Heart right ventricle (tissue), 16 donors: ENCODE measurements around the gene CUL9. TPM values are rescaled to one million over a fixed set of nuclear protein-coding genes. Genes with fewer than 3 reads are reported as not detected.
A peak's percentile ranks its signal among the peaks of the same experiment; 100 is the strongest.

Source experiments
- ATAC-seq, 8 donors: fragments of 200-7000 bp; cut with Tn5 transposase; one replicate each; pipeline ENCODE4 v1.9.1; 2020; ENCODE audit warnings: mild to moderate bottlenecking in 8 of 8, moderate library complexity in 8 of 8, moderate number of reproducible peaks in 1 of 8
- DNase-seq, 2 donors: peaks; one replicate each; pipeline ENCODE4 v3.0.0-alpha.2; 2020
- H3K27ac ChIP-seq, 10 donors: fragments of 200-600 bp; sonication (generic) in 2 of 10; one replicate each; pipeline versions ENCODE4 v1.5.0 to v1.8.0; 2020 to 2022; ENCODE audit warnings: mild to moderate bottlenecking in 3 of 10
- H3K27me3 ChIP-seq, 7 donors: fragments of 200-600 bp; one replicate each; pipeline ENCODE4 v1.8.0; 2021 to 2022; ENCODE audit warnings: mild to moderate bottlenecking in 2 of 7
- H3K36me3 ChIP-seq, 9 donors: fragments of 200-600 bp; sonication (generic) in 1 of 9; one replicate each; pipeline versions ENCODE4 v1.5.0 to v1.8.0; 2020 to 2022; ENCODE audit warnings: mild to moderate bottlenecking in 2 of 9
- H3K4me1 ChIP-seq, 9 donors: fragments of 200-600 bp; sonication (generic) in 1 of 9; one replicate each; pipeline versions ENCODE4 v1.5.0 to v1.8.0; 2020 to 2022; ENCODE audit warnings: mild to moderate bottlenecking in 4 of 9
- H3K4me3 ChIP-seq, 10 donors: fragments of 200-600 bp; sonication (generic) in 2 of 10; one replicate each; pipeline versions ENCODE4 v1.5.0 to v1.8.0; 2020 to 2022; ENCODE audit warnings: mild to moderate bottlenecking in 7 of 10, moderate library complexity in 2 of 10
- H3K9me3 ChIP-seq, 11 donors: fragments of 200-600 bp in 10 of 11; sonication (generic) in 2 of 11; one replicate each; pipeline versions ENCODE4 v1.5.0 to v1.8.0; 2013 to 2022; ENCODE audit warnings: mild to moderate bottlenecking in 2 of 11, control low read depth in 1 of 11, moderate library complexity in 1 of 11
- WGBS, 2 donors: extraction: QIAGEN DNeasy Blood & Tissue Kit; methylation state at CpG; one replicate each; pipeline ENCODE4 v1.1.7; 2013; ENCODE audit warnings: inconsistent platforms in 1 of 2; 5-methylcytosine and 5-hydroxymethylcytosine counted together
- intact Hi-C, 10 donors: fragments of 100-400 bp; cut with DNase I; formaldehyde crosslinking; loops; one replicate each; pipeline versions ENCODE4 v1.11.1 to v1.14.2; 2022
- polyA plus RNA-seq, 2 donors: library from polyadenylated mRNA; stranded (reverse); fragments of 200-250 nt; gene quantifications; one replicate each; pipeline ENCODE4 v1.2.3, GENCODE V29; 2013
- total RNA-seq, 10 donors: library from RNA; stranded (reverse); fragmentation: NEBNext Ultra II Directional in 3 of 10; extraction: Animal tissue kit (Norgen Biotek cat#: 25700) in 3 of 10; gene quantifications; one replicate each; pipeline versions ENCODE4 v1.2.1 to v1.2.4, GENCODE V29; 2021 to 2023
- TF ChIP-seq, protein P1 (sequence below), 9 donors: fragments of 200-600 bp; sonication (generic) in 2 of 9; IDR thresholded peaks; one replicate each; pipeline versions ENCODE4 v1.5.0 to v1.8.0; 2021 to 2022; ENCODE audit warnings: antibody characterized with exemption in 9 of 9, mild to moderate bottlenecking in 5 of 9, moderate library complexity in 1 of 9
- donor health status: Arrhythmogenic right ventricular cardiomyopathy.
- donor health status: ischemic (EF 13 %, LVEDD 7.1; RV severe dilation, severe dysfunction).
- donor health status: healthy with polysubstance abuse.
- donor health status: DM: no; HTN: yes; CAD: no.
- donor health status: DM: no; HTN: no; CAD: no.
- donor health status: ischemic (EF 25% LVEDD 6.9; RV normal size, moderate dysfunction).
- donor health status: ischemic (EF 25% LVEDD 5.7; RV mildly dilated, moderate dysfunction).
- donor health status: healthy.
- donor health status: DM: yes; HTN: yes; CAD: no.
- donor health status: Ischemic cardiomyopathy.
- donor health status: ischemic (EF 35%, LVEDD 5.7; RV mildly dilated, moderate dysfunction).
- donor health status: nonischemic (EF 11% LVEDD 7.7; RV severe dilation, severe dysfunction).
- donor health status: DM: yes; HTN: yes; CAD: no.
- donor health status: PGD.
- donor health status: ischemic (EF 29% LVEDD 5.4; RV normal size, mild dysfunction).
- donor health status: nonischemic (EF 23%, LVEDD 6.1; RV moderate dilation, normal function).

The CUL9 gene
- total and polyA plus RNA-seq, 12 donors: 7.8 to 32.0 (median 13.4) TPM

DNA sequence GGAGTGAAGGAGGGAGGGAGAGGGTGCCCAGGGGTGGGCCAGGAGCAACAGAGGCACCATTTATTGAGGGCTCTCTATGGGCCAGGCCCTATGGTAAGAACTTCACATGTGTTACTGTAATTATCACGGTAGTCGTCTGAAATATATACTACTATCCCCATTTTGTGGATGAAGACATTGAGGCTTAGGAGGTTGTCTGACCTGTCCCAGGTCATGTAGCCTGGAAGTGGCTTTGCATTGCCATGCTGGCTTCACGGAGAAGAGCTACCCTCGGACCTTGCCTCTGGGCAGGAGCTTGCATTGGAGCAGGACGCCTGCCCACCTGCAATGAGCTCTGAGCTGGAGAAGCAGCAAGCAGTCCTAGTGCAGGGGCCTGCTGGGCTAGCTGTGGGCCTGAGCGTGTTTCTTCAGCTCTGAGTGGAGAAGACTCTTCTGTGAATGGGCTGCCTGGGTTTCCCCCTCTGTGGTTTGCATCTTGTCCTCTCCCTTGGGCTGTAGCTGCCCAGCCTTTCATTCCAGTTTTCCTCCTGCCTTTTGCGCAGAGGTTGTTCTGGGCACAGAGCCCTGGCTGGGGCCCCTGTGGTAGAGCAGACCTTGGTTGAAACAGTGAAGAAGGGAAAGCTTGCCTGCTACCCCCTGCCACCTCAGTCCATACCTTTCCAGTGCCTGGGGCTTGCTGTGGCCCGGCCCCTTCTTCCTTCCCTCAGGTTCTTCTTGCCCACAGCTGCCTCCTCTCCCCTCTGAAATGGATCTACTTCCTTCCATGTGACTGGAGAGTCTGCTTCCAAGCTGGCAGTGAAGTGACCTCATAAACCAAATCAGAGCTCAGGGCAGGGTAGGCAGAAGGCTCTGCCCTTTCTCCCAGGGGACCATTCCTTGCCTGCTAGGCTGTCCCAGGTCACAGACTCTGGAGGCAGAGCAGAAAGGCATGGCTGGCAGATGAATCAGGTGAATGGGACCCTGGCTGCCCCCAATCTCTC lies 35.0 kb upstream of the CUL9 start:
- ATAC-seq: peak in 2 of 8 donors; percentile 16 to 41
- peaks cover 7 to 23% (median 11%) of the 10 kb centered on the region in 9 donors for H3K4me1 ChIP-seq
- H3K9me3 ChIP-seq: no peaks in the 10 kb centered on the region
- intact Hi-C loops: no loop called here
- H3K27ac ChIP-seq: peak overlapping the region in 3 of 10 donors; percentile 5 to 48 (median 10)
- WGBS, 2 donors: 95 to 96% methylated on average over 8 of the region's 8 CpGs
- no peaks in the 10 kb centered on the region for H3K36me3 ChIP-seq
- no peaks in the 10 kb centered on the region for H3K27me3 ChIP-seq
- TF ChIP-seq, protein P1, sequence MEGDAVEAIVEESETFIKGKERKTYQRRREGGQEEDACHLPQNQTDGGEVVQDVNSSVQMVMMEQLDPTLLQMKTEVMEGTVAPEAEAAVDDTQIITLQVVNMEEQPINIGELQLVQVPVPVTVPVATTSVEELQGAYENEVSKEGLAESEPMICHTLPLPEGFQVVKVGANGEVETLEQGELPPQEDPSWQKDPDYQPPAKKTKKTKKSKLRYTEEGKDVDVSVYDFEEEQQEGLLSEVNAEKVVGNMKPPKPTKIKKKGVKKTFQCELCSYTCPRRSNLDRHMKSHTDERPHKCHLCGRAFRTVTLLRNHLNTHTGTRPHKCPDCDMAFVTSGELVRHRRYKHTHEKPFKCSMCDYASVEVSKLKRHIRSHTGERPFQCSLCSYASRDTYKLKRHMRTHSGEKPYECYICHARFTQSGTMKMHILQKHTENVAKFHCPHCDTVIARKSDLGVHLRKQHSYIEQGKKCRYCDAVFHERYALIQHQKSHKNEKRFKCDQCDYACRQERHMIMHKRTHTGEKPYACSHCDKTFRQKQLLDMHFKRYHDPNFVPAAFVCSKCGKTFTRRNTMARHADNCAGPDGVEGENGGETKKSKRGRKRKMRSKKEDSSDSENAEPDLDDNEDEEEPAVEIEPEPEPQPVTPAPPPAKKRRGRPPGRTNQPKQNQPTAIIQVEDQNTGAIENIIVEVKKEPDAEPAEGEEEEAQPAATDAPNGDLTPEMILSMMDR (IDR thresholded peaks at IDR 0.05): no peak
- DNase-seq: no peak
- no peak overlapping the region for H3K4me3 ChIP-seq

DNA sequence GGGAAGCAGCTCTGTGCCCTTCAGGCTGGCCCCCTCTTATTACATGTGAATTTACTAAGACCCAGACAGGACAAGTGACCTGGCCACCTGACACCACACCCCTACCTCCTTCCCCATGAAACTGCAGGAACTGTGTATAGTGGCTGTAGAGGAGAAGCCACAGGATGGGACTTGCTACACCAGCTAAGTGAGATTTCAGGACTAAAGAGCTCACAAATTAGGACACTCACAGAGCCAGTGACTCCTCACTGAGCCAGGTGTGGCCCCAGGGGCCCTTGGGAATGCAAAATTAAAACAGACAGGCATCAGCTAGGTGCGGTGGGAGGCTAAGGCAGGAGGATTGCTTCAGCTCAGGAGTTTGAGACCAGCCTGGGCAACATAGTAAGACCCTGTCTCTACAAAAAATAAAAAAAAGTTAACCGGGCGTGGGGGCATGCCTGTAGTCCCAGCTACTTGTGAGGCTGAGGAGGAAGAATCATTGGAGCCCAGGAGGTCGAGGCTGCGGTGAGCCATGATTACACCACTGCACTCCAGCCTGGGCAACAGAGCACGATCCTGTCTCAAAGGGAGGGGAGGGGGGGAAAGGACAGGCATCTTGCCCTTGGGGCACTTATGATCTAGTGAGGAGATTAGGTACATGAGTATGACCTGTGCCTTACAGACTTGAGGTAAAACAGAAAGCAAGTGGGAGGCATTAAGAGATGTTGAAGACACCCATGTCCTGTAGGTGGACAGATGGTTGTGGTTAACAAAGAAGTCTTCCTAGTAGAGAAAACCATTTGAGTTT lies 34.1 kb upstream of the CUL9 start:
- intact Hi-C loops: no loop called here
- no peak overlapping the region for H3K4me3 ChIP-seq
- TF ChIP-seq, protein P1 (IDR thresholded peaks at IDR 0.05): no peak
- peak overlapping the region in 1 of 10 donors; percentile 5 for H3K27ac ChIP-seq
- no peak for DNase-seq
- H3K27me3 ChIP-seq: no peaks in the 10 kb centered on the region
- no peaks in the 10 kb centered on the region for H3K9me3 ChIP-seq
- 92 to 96% methylated on average over 6 of the region's 6 CpGs for WGBS, 2 donors
- no peak for ATAC-seq
- H3K4me1 ChIP-seq: peaks cover 7 to 21% (median 11%) of the 10 kb centered on the region in 9 donors
- no peaks in the 10 kb centered on the region for H3K36me3 ChIP-seq

DNA sequence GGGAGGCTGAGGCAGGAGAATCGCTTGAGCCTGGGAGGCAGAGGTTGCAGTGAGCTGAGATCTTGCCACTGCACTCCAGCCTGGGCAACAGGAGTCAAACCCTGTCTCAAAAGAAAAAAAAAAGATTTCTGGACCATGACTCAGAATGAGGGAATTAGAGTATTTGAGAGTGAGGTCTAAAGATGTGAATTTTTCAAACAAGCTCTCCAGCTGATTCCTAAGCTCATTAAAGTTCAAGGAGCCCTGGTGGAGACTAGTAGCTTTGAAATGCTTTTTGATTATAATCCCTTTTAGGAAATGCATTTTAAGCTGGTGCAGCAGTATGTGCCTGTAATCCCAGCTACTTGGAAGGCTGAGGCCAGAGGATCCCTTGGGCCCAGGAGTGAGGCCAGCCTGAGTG lies 32.7 kb upstream of the CUL9 start:
- DNase-seq (no peak), ATAC-seq (no peak)
- H3K4me1 ChIP-seq: peaks cover 0 to 9% (median 0%) of the 10 kb centered on the region in 9 donors
- H3K4me3 ChIP-seq: no peak overlapping the region
- TF ChIP-seq, protein P1 (IDR thresholded peaks at IDR 0.05): no peak
- H3K27me3 ChIP-seq: no peaks in the 10 kb centered on the region
- no peaks in the 10 kb centered on the region for H3K36me3 ChIP-seq
- WGBS, 2 donors: 91% methylated on average over 1 of the region's 1 CpG
- intact Hi-C loops: no loop called here
- no peak overlapping the region for H3K27ac ChIP-seq
- no peaks in the 10 kb centered on the region for H3K9me3 ChIP-seq

DNA sequence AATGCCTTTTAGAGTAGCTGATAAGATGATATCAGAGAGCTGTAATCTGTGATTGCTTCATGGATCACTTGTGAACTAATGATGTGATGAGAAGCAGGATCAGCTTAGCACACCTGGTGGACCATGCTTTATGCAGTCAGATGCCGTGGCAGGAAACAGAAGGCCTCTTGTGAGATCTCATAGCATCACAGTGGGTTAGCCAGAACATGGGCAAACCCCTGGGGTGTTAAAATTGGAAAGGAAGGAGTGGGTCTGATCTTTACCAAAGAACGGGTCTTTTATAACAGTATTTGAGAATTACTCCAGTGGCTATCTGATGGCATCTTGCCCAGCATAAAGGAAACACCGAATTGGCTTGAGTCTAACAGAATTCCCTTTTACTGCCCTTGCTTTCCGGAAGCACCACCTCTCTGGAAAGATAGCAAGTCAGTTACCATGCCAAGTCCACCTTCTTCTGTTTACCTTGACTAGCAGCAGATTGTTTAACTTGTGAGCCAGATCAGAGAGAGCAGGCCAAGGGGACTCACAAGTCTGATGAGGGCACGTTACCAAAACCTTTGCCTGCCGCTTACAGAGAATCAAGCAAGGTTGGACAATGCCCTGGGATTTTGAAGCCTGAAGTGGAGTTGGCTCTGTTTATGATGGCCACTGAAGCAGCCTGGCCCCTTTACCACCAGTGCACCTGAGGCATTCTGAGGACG lies 31.8 kb upstream of the CUL9 start:
- H3K4me3 ChIP-seq: no peak overlapping the region
- no peaks in the 10 kb centered on the region for H3K9me3 ChIP-seq
- H3K36me3 ChIP-seq: no peaks in the 10 kb centered on the region
- DNase-seq: no peak
- 57 to 69% methylated on average over 7 of the region's 7 CpGs for WGBS, 2 donors
- TF ChIP-seq, protein P1 (IDR thresholded peaks at IDR 0.05): no peak
- no peak overlapping the region for H3K27ac ChIP-seq
- intact Hi-C loops: no loop called here
- no peak for ATAC-seq
- H3K27me3 ChIP-seq: no peaks in the 10 kb centered on the region
- peaks cover 0 to 9% (median 0%) of the 10 kb centered on the region in 9 donors for H3K4me1 ChIP-seq
